Activated naive CD8-positive, alpha-beta T cell treated with anti-CD3 and anti-CD28 coated beads for 36 hours (primary cell): ENCODE results near the gene NUPR1. TPM values are rescaled to one million over a fixed set of nuclear protein-coding genes. Genes with fewer than 3 reads are reported as not detected.

Experiments used
- total RNA-seq, 2 experiments: library from RNA; stranded (reverse); gene quantifications; one replicate each; pipeline ENCODE4 v1.2.3, GENCODE V29; 2021

NUPR1 gene
- total RNA-seq, 2 experiments from 2014 or later: not detected

Other genes starting within 250 kb of the NUPR1 start
- gene SBK1, start 246.4 kb downstream of the NUPR1 start, total RNA-seq: 1 to 10 TPM; 8.5 to 9.7 TPM
- gene NPIPB6, start 175.5 kb downstream of the NUPR1 start, total RNA-seq: not detected
- gene EIF3CL, start 135.1 kb downstream of the NUPR1 start, total RNA-seq: 10 to 100 TPM; 45.8 to 95.0 TPM
- not detected for gene NPIPB7, start 66.6 kb downstream of the NUPR1 start, total RNA-seq
- 10 to 100 TPM; 28.7 to 29.7 TPM for gene CLN3, start 46.9 kb downstream of the NUPR1 start, total RNA-seq
- 1 to 10 TPM; 5.4 to 5.5 TPM for gene APOBR, start 44.3 kb downstream of the NUPR1 start, total RNA-seq
- not detected for gene IL27, start 32.1 kb downstream of the NUPR1 start, total RNA-seq
- gene SGF29, start 14.9 kb upstream of the NUPR1 start, total RNA-seq: 10 to 100 TPM; 27.7 to 30.0 TPM
- under 1 TPM; 0.24 to 0.68 TPM for gene SULT1A2, start 58.1 kb upstream of the NUPR1 start, total RNA-seq
- gene SULT1A1, start 71.1 kb upstream of the NUPR1 start, total RNA-seq: 10 to 100 TPM; 11.6 to 13.3 TPM
- gene NPIPB8, start 99.1 kb upstream of the NUPR1 start, total RNA-seq: under 1 TPM in 1 of 2 experiments, not detected in 1; 0.39 TPM
- gene EIF3C, start 172.5 kb upstream of the NUPR1 start, total RNA-seq: 100 to 1,000 TPM; 825 to 930 TPM
- gene NPIPB9, start 212.8 kb upstream of the NUPR1 start, total RNA-seq: 1 to 10 TPM; 1.6 to 1.8 TPM